GM13976 (cell line): ENCODE results near the gene EXOC6.

ENCODE experiments used
- DNase-seq: peaks from one replicate; pipeline ENCODE4 v3.0.0; 2012; ENCODE audit warnings: low spot score
- in situ Hi-C: fragments of 300-500 bp; cut with MboI; formaldehyde crosslinking; loops from one replicate; pipeline ENCODE4 v1.12.0; 2022; ENCODE audit warnings: low sequenced_read_pairs, mixed read lengths, inconsistent platforms; ENCODE audit not compliant: unreplicated experiment
- TF ChIP-seq, protein P1 (sequence below): IDR thresholded peaks from 2 replicates; pipeline ENCODE4 v1.5.1; 2012; ENCODE audit warnings: borderline replicate concordance, mild to moderate bottlenecking; ENCODE audit not compliant: insufficient read depth; ENCODE audit errors: extremely low read depth, missing control alignments, control extremely low read depth

The EXOC6 gene

DNA sequence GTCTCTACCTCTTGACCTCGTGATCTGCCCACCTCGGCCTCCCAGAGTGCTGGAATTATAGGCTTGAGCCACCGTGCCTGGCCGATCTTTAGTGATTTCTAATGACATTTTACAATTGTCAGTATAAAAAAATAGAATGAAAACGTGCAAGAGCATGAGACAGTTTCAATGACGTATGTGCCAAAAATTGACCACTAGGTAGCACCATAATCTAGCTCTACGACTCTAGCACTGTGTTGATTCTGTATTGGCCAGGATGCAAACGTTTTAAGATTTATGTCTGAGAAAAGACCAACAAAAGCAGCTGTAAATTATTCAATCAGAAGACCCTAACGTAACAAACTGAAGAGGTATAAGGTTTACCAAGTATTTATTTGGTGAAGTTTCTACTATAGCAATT, 25.4 kb upstream of the EXOC6 start:
- DNase-seq, result peak; percentile 35
- TF ChIP-seq, protein P1, sequence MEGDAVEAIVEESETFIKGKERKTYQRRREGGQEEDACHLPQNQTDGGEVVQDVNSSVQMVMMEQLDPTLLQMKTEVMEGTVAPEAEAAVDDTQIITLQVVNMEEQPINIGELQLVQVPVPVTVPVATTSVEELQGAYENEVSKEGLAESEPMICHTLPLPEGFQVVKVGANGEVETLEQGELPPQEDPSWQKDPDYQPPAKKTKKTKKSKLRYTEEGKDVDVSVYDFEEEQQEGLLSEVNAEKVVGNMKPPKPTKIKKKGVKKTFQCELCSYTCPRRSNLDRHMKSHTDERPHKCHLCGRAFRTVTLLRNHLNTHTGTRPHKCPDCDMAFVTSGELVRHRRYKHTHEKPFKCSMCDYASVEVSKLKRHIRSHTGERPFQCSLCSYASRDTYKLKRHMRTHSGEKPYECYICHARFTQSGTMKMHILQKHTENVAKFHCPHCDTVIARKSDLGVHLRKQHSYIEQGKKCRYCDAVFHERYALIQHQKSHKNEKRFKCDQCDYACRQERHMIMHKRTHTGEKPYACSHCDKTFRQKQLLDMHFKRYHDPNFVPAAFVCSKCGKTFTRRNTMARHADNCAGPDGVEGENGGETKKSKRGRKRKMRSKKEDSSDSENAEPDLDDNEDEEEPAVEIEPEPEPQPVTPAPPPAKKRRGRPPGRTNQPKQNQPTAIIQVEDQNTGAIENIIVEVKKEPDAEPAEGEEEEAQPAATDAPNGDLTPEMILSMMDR, result no peak
- in situ Hi-C loops, result no loop called here

DNA sequence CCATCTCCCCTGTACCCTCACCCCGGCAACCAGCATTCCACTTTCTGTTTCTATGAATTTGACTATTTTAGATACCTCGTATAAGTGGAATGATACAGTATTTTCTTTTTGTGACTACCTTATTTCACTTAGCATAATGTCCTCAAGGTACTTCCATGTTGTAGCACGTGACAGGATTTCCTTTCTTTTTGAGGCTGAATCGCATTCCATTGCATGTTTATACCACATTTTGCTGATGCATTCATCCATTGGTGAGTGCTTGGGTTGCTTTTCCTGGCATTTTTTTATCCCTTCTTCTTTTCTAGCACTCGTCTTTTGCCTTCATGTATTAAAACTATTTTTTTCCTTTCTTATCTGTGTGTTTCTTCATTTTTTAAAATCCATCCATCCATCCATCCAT, 22.3 kb upstream of the EXOC6 start:
- no peak for DNase-seq
- TF ChIP-seq, protein P1, result no peak
- in situ Hi-C loops, result no loop called here

DNA sequence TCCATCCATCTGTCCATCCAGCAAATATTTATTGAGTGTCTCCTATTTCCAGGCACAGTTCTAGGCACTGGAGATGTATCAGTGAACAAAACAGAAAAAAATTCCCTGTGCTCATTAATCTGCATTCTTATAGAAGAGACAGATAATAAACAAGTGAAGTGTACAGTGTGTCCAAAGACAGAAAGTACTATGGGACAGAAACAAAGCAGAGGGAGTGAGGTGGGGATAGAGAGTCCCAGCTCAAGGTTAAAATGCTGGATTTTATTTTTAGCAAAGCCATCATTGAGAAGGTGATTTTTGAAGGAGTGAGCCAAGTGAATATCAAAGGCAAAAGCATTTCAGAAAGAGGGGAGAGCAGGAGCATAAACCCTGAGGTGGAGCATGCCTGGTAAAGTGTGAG, 21.8 kb upstream of the EXOC6 start:
- in situ Hi-C loops, result no loop called here
- DNase-seq, result no peak
- TF ChIP-seq, protein P1, result no peak

DNA sequence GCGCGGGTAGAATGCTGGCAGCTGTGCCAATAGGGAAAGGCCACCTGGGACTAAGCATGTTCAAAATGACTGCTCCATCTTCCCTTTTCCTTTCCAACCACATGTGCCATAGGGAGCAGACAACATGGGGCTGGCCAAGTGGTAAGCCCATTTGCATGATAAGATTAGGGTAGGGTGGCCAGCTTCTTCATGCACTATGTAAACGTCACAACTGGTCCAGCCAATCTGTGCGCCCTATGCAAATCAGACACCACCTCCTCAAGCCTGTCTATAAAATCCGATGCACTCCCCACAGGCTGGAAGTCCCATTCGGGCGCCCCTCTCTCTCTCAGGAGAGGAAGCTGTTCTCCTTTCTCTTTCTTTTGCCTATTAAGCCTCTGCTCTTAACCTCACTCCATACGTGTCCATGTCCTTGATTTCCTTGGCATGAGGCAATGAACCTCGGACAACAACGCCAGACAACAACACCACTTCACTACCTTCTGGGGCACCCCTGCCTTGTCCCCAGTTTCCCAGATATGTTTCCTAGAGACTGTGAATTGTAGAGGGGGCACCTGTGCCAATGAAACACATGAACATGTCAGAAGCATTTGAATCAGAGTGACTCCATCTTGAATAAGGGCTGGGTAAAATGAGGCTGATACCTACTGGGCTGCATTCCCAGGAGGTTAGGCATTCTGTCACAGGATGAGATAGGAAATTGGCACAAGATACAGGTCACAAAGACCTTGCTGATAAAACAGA, 19.1 kb upstream of the EXOC6 start:
- TF ChIP-seq, protein P1, result no peak
- no peak for DNase-seq
- in situ Hi-C loops, result no loop called here

DNA sequence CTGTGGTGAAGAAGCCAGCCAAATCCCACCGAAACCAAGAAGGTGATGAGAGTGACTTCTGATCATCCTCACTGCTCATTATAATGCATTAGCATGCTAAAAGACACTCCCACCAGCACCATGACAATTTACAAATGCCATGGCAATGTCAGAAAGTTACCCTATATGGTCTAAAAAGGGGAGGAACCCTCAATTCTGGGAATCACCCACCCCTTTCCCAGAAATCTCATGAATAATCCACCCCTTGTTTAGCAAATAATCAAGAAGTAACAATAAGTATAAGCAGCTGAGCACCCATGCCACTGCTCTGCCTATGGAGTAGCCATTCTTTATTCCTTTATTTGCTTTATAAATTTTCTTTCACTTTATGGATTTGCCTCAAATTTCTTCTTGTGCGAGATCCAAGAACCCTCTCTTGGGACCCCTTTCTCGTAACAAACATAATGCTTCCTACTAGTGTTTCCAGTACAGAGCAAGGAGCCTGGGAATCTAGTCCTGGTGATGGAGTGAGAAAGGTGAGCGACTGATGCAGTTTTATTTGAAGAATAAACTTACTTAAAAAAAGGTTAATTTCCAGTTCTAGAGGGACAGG, 18.4 kb upstream of the EXOC6 start:
- DNase-seq, result no peak
- in situ Hi-C loops, result no loop called here
- TF ChIP-seq, protein P1, result no peak

DNA sequence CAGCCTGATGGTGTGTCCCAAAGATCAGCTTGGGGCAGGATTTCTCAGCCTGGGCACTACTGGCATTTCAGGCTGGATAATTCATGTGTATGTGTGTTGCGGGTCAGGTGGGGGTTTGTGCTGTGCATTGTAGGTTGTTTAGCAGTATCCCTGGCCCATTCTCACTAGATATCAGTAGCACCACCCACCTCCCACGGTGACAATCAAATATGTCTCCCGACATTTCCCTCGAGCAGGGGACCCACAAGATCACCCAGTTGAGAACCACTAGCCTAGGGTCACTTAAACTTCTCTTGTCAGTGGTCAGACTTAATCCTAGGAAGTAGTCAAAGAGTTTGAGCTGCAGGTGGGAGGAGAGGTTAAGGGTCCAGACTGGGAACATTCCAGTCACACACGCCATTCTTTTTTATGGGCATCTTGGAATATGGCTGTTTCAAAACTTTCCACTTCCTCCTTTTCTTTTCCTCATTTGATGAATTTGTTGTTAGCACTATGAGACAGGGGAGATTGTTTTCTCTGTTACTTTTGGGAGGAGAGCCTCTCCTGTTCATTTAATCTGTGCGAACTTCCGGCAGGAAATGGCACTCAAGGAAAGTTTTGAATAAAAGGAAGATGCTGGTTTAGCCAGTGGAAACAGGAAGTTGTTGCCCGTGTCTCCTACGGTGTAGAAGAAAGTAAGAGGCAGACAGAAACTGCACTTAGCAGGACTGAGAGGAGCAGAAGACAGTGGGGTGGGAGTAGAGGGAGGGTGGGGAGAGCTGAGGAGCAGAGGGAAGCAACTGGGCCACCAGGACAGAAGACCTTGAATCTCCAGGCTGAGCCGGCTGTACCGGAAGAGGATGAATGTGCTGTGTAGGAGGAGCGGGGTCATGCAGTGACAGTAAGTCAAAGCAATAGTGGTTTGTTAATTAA, 17.6 kb upstream of the EXOC6 start:
- TF ChIP-seq, protein P1, result no peak
- peak; percentile 41 for DNase-seq
- in situ Hi-C loops, result no loop called here
